Loucy (cell line): ENCODE results near the gene MARCHF2.

Source experiments
- H2AFZ ChIP-seq: fragments of 200-600 bp; sonication (generic); 2 replicates; pipeline ENCODE4 v1.6.0; 2016; ENCODE audit warnings: antibody characterized with exemption, mild to moderate bottlenecking, low read length, moderate library complexity
- H3F3A ChIP-seq: fragments of 200-600 bp; 2 replicates; pipeline ENCODE4 v1.6.0; 2016; ENCODE audit warnings: antibody characterized with exemption, low read depth, mild to moderate bottlenecking
- H3K27me3 ChIP-seq: fragments of 200-600 bp; sonication (generic); 2 replicates; pipeline ENCODE4 v1.6.1; 2014; ENCODE audit warnings: low read length, mild to moderate bottlenecking; ENCODE audit not compliant: insufficient read depth, poor library complexity, severe bottlenecking
- H3K36me3 ChIP-seq: fragments of 200-600 bp; sonication (generic); 2 replicates; pipeline ENCODE4 v1.6.1; 2016; ENCODE audit warnings: low read length; ENCODE audit not compliant: insufficient read depth
- H3K4me1 ChIP-seq: fragments of 200-600 bp; sonication (generic); 2 replicates; pipeline ENCODE4 v1.5.1; 2014; ENCODE audit warnings: low read length, mild to moderate bottlenecking; ENCODE audit not compliant: insufficient read depth, poor library complexity, severe bottlenecking
- H3K4me2 ChIP-seq: fragments of 200-600 bp; sonication (generic); 2 replicates; pipeline ENCODE4 v1.6.0; 2014; ENCODE audit warnings: antibody characterized with exemption, low read length, low read depth, mild to moderate bottlenecking; ENCODE audit not compliant: poor library complexity, severe bottlenecking
- H3K4me3 ChIP-seq: fragments of 200-600 bp; sonication (generic); 2 replicates; pipeline ENCODE4 v1.5.1; 2014; ENCODE audit warnings: low read length, mild to moderate bottlenecking, mixed read lengths; ENCODE audit not compliant: poor library complexity, severe bottlenecking
- H3K79me2 ChIP-seq: fragments of 200-600 bp; sonication (generic); 2 replicates; pipeline ENCODE4 v1.6.1; 2014; ENCODE audit warnings: low read length; ENCODE audit not compliant: insufficient read depth
- H3K9ac ChIP-seq: fragments of 200-600 bp; sonication (generic); 2 replicates; pipeline ENCODE4 v1.6.0; 2014; ENCODE audit warnings: mild to moderate bottlenecking, low read depth, low read length, moderate library complexity; ENCODE audit not compliant: poor library complexity, severe bottlenecking
- H3K9me2 ChIP-seq: fragments of 200-600 bp; sonication (generic); replicated peaks from 2 replicates; pipeline ENCODE4 v1.6.1; 2016; ENCODE audit warnings: low read depth, low read length, mixed read lengths
- H3K9me3 ChIP-seq: fragments of 200-600 bp; sonication (generic); 2 replicates; pipeline ENCODE4 v1.6.1; 2014; ENCODE audit warnings: mild to moderate bottlenecking, antibody characterized with exemption, low read length, low read depth; ENCODE audit not compliant: insufficient read depth
- H4K20me1 ChIP-seq: fragments of 200-600 bp; sonication (generic); 2 replicates; pipeline ENCODE4 v1.6.0; 2014; ENCODE audit warnings: antibody characterized with exemption, low read length, mild to moderate bottlenecking; ENCODE audit not compliant: insufficient read depth, poor library complexity, severe bottlenecking
- EZH2phosphoT487 ChIP-seq: fragments of 200-600 bp; IDR thresholded peaks from 2 replicates; pipeline ENCODE4 v1.6.1; 2018; ENCODE audit warnings: antibody characterized with exemption, mild to moderate bottlenecking, moderate library complexity, borderline replicate concordance
- TF ChIP-seq, protein P1 (sequence below): fragments of 200-600 bp; sonication (generic); conservative IDR thresholded peaks from 2 replicates; pipeline ENCODE4 v1.5.1; 2014; ENCODE audit warnings: mild to moderate bottlenecking, antibody characterized with exemption, low read length

Gene MARCHF2

DNA sequence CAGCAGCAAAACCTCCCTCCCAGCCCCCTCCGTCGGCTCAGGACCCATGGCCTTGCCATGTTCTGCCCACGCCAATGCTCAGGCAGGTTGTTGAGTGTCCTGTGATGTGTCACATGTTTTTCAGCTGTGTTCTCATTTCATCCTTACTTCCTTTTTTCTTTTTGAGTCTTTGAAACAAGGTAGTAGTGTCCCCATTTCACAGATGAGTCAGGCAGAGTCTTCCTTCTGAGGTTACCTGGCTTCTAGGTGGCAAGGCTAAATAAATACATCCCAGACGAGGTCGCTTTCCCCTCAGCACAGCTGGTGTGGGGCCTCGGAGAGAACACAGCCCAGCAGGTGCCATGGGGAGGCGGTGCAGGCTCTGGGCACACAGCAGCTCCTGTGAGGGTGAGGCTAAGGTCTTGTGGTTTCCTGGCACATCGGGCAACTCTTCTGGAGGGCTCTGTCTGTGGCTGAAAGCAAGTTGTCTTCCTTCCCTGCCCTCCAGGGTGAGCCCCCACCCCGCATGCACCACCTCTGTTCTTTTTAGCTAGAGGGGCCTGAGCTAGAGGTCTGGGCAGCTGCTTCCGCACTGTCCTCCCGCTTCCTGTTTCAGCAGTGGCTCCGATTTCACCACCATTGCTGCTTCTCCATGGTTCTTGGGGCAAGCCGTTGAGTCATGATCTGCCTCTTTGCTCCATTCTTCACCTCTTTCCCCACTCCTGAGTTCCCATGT lies 74.2 kb downstream of the MARCHF2 start:
- H3K27me3 ChIP-seq: no peaks in the 10 kb centered on the region
- peaks cover 40% of the 10 kb centered on the region for H3K79me2 ChIP-seq
- TF ChIP-seq, protein P1, sequence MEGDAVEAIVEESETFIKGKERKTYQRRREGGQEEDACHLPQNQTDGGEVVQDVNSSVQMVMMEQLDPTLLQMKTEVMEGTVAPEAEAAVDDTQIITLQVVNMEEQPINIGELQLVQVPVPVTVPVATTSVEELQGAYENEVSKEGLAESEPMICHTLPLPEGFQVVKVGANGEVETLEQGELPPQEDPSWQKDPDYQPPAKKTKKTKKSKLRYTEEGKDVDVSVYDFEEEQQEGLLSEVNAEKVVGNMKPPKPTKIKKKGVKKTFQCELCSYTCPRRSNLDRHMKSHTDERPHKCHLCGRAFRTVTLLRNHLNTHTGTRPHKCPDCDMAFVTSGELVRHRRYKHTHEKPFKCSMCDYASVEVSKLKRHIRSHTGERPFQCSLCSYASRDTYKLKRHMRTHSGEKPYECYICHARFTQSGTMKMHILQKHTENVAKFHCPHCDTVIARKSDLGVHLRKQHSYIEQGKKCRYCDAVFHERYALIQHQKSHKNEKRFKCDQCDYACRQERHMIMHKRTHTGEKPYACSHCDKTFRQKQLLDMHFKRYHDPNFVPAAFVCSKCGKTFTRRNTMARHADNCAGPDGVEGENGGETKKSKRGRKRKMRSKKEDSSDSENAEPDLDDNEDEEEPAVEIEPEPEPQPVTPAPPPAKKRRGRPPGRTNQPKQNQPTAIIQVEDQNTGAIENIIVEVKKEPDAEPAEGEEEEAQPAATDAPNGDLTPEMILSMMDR: peak; percentile 68
- no peak for TF ChIP-seq EZH2phosphoT487
- H4K20me1 ChIP-seq: peaks cover 54% of the 10 kb centered on the region
- H3K4me3 ChIP-seq: peak overlapping the region; percentile 32
- peaks cover 89% of the 10 kb centered on the region for H3K36me3 ChIP-seq
- peaks cover 18% of the 10 kb centered on the region for H3K4me1 ChIP-seq
- H3K4me2 ChIP-seq: peak overlapping the region; percentile 51
- H2AFZ ChIP-seq: no peak overlapping the region
- H3K9me2 ChIP-seq: no peaks in the 10 kb centered on the region
- H3F3A ChIP-seq: 0 out of 2 replicates have a peak, but pooled peaks cover 6% of the 10 kb centered on the region
- H3K9ac ChIP-seq: peak overlapping the region; percentile 34
- H3K9me3 ChIP-seq: no peaks in the 10 kb centered on the region

DNA sequence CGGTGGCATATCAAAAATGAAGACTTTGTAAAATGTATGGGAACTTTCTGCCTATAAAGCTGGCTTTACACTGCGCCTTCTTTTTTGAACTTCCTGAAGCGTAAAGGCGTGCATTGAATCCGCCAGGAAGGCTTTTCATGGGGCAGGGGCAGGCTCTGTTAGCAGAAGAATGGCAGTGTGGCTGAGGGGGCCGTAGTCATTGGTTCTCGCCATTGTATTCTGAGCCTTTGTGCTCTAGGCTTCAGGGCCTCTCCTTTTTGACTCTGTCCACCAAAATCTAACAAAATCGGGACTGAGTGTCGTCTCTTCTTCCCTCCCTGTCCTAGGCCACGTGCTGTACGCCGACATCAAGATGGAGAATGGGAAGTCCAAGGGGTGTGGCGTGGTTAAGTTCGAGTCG lies 75.3 kb downstream of the MARCHF2 start:
- no peaks in the 10 kb centered on the region for H3K27me3 ChIP-seq
- peak overlapping the region; percentile 34 for H3K9ac ChIP-seq
- peaks cover 78% of the 10 kb centered on the region for H3K36me3 ChIP-seq
- H4K20me1 ChIP-seq: peaks cover 43% of the 10 kb centered on the region
- no peaks in the 10 kb centered on the region for H3K9me3 ChIP-seq
- H3K4me2 ChIP-seq: peak overlapping the region; percentile 51
- H3K9me2 ChIP-seq: no peaks in the 10 kb centered on the region
- H3F3A ChIP-seq: 0 out of 2 replicates have a peak, but pooled peaks cover 6% of the 10 kb centered on the region
- H3K4me1 ChIP-seq: peaks cover 18% of the 10 kb centered on the region
- H3K79me2 ChIP-seq: peaks cover 29% of the 10 kb centered on the region; the same call in 1 of the 2 replicates
- no peak overlapping the region for H2AFZ ChIP-seq
- TF ChIP-seq EZH2phosphoT487: no peak
- TF ChIP-seq, protein P1: no peak
- no peak overlapping the region for H3K4me3 ChIP-seq
